Stimulated activated CD4-positive, alpha-beta T cell treated with anti-CD3 and anti-CD28 coated beads, Interleukin-12 subunit alpha, Interleukin-12 subunit beta, amount 100 ng/mL, for 24 hours (primary cell): ENCODE results near the gene MYH14.

Experiments
- DNase-seq, 2 experiments: peaks; one replicate each; pipeline ENCODE4 v3.0.0-alpha.2; 2020; ENCODE audit warnings: low read depth in 2 of 2

Gene MYH14

DNA sequence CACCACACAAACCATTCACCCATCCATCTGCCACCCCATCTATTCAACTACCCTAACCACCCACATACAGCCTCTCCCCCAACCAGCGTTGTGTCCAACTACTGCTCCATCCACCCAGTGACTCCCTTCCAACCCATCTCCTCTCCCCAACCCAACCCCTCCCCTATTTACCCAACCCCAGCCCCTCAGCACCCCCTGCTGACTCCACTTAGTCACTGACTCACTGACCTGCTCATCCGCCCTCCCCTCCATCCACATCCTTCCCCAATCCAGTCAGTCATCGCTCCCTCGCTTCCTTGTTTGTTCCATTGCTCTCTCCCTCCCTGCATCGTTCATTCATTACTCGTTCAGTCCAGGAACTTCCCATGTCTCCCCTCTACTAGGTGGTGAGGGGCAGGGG lies 86.6 kb downstream of the MYH14 start:
- DNase-seq, result no peak

DNA sequence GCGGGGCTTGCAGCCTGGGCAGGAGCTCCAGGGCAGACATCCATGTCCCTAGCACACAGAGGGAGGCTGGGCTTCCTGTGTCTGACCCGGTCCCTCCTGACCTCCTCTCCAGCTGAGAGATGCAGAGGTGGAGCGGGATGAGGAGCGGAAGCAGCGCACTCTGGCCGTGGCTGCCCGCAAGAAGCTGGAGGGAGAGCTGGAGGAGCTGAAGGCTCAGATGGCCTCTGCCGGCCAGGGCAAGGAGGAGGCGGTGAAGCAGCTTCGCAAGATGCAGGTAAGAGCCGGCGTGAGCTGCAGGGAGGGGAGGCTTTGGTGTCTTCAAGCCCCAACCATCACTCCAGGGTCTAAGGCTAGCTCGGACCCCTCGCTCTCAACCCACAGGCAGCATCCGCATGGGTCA lies 87.4 kb downstream of the MYH14 start:
- DNase-seq, result no peak

DNA sequence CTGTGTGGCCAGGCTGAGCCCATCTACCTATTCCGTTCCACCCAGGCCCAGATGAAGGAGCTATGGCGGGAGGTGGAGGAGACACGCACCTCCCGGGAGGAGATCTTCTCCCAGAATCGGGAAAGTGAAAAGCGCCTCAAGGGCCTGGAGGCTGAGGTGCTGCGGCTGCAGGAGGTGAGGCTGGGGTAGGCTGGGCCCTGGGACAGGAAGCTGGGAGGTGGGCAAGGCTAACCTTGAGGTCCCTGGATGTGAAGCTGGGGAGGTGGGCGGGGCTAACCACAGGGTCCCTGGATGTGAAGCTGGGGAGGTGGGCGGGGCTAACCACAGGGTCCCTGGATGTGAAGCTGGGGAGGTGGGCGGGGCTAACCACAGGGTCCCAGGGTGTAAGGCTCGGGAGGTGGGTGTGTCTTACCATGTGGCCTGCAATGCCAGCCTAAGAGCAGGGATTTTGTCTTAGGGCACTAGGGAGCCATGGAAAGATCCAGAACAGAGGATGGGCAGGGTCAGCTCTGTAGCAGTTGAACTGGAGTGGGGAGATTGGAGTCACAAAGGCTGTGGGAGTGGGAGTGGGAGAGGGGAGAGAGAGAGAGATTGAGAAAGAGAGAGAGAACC lies 88.9 kb downstream of the MYH14 start:
- no peak for DNase-seq

DNA sequence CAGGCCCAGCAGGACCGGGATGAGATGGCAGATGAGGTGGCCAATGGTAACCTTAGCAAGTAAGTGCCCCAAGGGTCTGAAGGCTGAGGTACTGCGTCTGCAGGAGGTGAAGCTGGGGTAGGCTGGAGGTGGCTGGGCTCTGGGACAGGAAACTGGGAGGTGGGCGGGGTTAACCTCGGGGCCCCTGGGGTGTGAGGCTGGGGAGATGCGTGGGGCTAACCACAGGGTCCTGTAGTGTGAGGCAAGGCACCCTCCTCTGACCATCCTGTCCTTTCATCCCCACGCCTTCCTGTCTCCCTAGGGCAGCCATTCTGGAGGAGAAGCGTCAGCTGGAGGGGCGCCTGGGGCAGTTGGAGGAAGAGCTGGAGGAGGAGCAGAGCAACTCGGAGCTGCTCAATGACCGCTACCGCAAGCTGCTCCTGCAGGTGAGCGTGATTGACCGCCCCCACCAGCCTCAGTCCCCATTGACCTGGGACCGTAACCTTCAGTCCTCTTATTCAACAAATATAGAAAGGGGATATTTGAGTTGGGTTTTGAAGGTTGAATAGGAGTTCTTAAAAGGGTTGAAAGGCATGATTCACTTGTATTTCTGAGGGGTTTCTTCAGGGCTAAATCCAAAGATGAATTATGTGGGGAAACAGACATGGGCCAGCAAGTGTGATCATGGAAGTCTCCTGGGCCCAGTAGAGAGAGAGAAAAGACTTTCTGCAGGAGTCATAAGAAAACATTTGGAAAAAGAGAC lies 90.0 kb downstream of the MYH14 start:
- no peak for DNase-seq

DNA sequence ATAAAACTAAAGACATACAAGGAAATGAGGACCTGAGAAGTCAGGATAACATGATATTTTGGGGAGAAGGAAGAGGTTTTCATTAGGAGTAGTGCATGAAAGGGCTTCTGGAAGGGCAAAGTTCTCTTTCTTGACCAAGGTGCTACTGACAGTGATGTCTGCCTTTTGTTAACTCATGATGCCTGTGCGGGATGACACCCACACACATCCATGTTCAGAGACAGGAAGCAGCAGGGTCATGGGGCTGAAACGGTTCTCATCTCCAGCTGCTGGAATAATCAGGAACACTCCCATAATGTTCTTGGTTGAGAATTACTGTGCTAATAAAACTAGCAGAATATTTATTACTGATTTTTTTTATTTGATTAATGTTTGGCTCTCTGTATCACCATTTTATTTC lies 96.6 kb downstream of the MYH14 start:
- no peak for DNase-seq

DNA sequence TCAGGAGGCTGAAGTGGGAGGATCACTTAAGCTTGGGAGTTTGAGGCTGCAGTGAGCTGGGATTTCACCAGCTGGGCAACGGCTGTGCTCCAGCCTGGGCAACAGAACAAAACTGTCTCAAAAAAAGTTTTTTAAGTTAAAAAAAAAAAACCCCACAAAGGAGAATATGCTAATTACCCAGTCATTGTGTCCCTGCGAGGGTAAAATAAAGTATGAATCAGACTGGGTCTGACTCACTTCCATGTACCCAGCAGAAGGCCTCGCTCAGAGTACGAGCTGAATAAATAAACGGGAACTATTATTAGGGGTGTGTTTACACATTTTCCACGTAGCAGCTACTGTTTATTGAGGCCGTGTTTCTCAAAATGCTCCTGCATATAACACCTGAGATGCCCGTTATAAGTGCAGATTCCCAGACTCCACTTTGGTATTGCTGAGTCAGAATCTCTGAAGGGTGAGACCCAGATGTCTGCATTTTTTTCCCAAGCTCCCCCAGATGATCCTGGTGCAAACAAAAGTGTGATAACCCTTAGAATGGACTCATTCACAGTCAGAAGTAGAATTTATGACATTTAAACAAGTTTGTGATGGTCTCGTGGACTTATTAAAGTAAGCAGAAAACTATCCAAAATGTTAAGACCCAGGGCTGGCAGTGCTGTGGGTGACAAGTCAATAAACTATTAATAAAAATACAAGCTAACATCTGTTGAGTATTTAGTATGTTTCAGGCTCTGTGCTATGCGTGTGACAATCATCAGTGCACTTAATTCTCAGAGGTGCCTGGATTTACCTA lies 97.6 kb downstream of the MYH14 start:
- DNase-seq, result no peak

DNA sequence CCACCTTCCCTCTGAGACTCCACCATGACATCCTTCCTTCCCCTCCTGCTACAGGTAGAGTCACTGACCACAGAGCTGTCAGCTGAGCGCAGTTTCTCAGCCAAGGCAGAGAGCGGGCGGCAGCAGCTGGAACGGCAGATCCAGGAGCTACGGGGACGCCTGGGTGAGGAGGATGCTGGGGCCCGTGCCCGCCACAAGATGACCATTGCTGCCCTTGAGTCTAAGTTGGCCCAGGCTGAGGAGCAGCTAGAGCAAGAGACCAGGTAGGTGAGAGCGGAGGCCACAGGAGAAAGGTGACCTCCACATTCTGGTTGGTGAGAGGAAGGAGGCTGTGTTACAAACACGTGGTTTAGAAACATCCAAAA lies 98.2 kb downstream of the MYH14 start:
- DNase-seq, result no peak

DNA sequence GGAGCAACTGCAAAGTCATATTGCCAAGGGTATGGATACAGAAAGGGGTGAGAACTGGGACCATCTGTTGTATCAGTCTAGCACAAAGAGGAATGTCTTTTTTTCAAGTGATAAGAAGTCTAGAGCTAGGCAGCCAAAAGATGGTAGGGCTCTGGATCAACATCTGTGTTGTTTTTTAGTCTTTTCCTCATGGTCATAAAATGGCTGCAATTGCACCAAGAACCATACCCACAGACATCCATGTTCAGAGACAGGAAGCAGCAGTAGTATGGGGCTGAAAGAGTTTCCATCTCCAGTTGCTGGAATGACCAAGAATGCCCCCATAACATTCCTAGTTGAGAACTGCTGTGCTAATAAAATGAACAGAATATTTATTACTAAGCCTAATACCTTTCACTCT lies 100.1 kb downstream of the MYH14 start:
- no peak for DNase-seq

DNA sequence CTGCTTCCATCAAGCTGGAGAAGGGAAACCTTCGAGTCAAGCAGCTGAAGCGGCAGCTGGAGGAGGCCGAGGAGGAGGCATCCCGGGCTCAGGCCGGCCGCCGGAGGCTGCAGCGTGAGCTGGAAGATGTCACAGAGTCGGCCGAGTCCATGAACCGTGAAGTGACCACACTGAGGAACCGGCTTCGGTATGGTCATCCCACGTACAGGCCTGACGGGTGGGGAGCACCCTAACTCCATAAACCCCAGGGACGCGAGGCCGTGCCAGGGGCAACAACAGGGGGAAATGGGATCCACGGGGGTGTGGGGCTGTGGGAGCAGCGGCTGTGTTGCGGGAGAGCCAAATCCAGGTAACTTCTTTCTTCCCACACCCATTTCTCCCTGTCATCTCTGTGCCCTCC lies 105.6 kb downstream of the MYH14 start:
- no peak for DNase-seq

DNA sequence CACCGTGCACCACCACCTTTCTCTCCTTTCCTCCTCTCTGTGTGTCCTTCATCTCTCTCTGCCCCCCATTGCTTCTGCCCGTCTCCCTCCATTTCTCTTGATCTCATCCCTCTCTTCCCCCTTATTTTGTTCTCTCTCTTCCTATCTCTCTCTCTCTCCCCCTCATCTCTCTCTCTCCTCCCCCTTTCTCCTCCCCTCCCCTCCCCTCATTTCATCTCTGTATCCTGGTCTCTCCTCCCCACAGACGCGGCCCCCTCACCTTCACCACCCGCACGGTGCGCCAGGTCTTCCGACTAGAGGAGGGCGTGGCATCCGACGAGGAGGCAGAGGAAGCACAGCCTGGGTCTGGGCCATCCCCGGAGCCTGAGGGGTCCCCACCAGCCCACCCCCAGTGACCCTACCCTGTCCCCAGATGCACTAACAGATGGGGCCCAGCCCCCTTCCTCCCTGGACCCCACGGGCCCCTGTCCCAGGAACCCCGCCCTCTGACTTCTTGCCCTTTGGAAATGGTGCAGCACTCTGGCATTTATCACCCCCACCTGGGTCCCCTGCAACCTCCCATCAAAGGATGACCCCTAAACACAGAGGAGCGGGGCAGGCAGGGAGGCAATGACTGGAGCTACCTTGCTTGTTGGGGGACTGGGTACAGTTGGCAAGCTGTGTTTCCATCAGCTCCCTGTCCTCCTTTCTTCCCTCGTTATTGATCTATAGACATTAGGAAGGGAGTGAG lies 106.1 kb downstream of the MYH14 start:
- DNase-seq, result no peak

DNA sequence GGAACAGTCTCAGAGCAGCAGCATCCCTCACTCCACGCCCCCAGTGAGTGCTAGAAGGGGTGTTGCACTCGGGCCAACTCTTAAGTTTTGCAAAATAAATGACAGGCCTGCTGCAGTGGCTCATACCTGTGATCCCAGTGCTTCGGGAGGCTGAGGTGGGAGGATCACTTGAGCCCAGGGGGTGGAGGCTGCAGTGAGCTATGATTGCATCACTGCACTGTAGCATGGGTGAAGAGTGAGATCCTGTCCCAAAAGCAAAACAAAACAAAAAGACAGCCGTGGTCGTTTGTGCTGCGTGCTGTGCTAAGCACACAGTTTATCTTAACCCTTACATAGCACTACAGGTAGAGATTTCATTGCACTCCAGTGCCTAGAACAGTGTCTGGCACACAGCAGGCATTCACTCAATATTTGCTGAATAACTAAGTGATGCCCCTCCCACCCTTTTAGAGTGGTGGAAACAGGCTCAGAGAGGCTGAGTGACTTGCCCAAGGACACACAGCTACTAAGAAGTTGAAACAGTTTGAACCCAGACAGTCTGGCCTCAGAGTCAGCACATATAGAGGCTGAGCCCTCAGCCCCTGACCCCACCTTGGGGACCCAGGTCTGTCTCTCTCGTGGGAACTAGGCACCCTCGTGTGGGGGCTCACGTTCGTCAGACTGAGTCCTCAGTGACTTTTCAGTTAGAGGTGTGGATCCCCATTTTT lies 107.5 kb downstream of the MYH14 start:
- DNase-seq, result no peak

DNA sequence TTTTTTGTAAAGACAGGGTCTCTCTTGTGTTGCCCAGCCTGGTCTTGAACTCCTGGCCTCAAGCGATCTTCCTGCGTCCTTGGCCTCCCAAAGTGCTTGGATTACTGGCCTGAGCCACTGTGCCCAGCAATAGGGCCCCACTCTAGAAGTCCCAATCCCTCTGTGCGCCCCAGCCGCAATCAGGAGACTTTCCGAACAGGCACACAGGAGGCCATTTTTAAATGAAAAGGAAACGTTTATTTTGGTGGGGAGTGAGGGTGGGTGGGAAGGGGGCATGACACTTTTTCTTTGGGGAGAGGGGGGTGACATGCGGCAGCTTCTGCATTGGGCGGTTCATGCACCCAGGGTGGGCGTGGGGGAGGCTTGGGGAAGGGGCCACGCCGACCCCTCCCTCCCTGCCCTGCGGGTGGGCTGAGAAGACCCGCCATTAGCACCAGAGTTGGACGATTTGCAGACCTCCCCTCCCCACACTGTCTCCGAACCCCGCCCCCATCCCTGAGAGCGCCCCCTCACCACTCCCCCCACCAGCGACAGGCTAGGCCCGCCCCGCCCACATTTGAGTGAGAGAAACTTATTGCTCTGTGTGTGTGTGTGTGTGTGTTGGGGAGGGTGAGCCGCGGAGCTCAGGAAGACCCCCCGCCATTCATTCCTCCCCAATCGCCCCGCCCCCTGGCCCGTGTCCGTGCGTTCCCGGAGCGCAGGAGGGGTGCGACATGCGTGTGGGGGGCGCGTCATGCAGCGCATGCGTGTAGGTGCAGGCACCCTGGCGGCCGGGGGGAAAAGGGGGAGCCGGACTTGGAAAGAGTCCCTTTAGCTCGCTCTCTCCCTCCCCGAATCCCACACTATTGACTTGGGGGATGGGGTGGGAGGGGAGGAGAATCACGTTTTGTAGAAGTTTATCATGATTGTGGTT lies 108.6 kb downstream of the MYH14 start:
- DNase-seq, result no peak

DNA sequence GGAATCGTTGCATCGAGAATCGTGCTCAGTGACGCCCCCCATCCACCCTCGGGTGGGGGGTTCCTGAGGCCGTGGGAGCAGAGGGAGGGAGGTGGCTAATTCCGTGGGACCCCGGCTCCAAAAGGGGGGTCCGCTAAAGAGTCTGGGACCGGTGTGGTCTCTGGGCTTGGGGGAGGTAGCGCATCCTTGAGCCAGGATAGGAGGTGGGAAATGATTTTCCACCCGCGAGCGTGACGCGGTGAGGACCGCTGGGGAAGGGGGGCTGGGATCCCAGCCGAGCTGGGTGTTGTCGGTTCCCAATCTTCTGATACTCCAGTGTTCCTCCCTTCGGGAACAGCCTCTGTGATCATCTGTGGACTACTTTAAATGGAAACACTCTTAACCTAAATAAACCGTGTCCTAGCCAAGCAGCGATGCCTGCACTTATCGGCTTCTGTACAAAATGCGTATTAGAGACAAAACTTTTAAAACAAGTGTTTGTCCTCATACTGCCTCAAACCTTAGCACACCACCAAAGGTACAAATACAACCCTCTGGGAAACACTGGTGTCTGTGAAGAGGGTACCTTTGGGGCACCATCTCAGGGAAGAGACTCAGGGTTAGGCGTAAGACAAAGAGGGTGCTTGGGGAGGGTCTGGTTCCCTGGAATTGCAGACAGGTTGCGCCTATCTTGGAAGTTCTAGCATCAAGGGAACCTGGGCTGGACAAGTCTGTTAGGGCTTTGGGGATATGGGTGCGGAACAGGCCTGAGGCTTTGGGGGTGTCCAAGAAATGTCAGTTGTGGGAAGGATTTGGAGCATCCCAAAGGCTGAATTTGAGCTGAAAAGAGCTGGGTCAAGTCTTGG lies 109.8 kb downstream of the MYH14 start:
- no peak for DNase-seq

DNA sequence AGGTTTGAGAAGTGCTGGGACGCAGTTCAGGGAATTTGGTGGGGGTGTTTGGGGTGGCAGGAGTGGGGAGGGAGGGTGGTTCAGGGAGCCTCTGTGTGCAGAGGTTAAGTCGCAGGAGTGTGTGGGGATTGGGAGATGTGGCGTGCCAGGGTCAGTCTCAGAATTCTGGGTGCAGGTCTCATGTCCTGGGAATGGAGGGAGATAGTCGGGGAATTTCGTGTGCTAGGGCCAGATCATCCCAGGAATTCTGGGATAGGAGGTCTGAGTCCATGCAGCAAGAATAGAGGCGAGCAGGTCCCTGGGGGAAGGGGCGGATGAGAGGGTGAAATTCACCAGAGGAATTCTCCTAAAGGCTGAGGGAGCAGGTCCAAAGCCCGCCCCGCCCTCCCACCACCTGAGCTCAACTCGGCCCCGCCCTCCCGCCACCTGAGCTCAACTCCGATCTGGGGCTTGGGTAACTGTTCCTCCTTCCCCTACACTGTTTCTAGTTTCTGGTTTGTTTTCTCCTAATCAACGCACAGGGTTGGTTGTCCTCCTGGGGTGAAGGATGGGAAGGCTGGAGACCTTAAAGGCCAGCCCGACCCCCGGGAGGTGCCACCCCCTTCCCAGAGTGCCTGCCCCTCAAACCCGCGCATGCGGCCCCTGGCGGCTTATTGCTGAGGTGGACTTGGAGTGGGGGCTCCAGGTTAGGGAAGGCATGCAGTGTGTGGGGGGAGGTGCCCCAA lies 110.6 kb downstream of the MYH14 start:
- no peak for DNase-seq

DNA sequence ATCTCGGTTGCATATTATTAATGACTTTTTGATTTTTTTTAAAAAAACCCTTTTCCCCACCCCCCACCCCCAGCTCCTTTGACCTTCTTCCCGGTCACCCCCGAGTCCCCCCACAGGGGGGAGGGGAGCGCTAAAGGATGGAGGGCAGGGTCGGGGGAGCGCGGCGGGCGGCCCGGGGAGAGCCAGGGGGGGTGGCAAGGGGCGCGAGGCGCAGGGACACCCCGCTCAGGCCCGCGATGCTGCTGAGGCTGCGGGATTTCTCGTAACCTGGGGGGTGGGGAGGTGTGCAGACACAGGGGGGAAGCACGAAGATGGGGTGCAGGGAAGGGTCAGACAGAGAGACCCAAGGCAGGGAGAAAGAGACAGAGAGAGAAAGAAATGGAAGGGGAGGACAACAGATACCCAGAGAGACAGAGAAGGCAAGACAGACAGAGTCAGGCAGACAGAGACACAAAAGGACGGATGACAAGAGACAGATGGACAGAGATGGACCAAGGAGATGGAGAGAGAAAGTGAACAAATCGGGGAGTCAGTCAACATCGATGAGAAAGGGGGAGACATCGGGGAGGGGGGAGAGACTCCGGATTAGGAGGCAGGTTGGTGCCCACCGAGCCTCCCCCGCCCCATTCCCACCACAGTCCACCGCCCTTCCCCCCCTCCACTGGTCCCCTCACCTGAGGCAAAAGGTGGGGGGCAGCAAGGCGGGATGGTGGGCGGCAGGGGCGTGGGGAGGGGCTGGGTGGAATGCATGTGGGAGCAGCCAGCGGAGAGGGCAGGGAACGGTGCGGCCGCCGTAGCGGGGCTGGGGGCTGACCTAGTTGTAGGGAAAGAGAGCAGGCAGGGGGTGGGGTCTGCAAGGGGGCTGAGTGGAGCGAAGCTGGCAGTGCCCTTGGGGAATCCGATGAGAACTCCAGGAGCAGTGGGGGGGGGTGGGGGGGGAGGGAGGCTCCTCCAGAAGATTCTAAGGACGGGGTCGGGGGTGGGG lies 111.6 kb downstream of the MYH14 start:
- DNase-seq, result no peak

DNA sequence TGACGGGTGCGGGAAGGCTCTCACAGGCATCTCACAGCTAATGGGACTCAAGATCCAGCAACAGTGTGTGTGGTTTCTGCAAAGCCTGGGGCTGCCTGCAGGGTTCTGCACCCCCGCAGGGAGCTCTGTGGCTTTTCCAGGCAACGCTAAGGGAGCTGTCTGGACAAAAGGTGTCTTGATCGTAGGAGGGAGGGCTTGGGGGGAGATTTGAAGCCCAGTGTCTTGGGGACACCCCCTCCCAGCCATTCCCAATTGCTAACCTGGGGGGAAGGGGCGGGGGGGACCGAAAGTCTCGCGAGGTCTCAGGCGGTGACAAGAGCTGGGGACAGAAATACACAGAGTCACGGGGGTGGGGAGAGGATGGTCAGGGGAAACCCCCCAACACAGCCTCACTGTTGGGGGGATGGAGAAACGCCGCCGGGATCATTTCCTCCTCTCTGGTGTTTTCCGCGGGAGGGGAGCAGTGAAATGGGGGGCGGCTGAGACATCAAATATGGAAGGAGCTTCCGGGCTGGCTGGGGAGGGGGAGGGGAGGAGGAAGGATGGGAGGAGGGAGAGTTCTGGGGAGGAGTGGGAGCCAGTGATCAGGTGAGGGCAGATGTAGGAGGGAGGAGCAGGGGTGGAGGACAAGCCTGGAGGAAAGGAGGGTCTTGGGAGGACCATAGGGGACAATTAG lies 112.5 kb downstream of the MYH14 start:
- DNase-seq, result no peak

DNA sequence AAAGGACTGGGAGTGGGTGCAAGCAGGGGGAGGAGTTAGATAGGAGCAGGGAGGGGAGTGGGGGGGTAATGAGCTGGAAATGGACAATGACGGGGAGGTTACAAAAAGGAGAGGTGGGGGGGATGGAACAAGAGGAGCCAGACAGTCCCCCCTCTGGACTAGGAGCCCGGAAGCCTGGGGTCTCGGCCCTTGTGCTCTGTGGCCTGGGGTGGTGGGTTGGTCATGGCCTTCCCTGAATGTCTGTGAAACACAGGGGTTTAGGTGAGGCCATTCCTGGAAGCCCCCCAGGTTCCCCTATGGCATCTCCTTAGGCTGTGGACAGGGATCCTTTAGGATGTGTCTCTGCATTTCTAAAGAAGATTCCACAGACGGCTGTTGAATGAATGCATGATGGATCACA lies 113.7 kb downstream of the MYH14 start:
- no peak for DNase-seq
